Measurements from ENCODE around the gene ATG9A. TPM values are rescaled to one million over a fixed set of nuclear protein-coding genes. Genes with fewer than 3 reads are reported as not detected.

ATG9A gene
- total RNA-seq, 4 donors from 2014 or later: 37.8 to 55.1 (median 45.2) TPM

DNA sequence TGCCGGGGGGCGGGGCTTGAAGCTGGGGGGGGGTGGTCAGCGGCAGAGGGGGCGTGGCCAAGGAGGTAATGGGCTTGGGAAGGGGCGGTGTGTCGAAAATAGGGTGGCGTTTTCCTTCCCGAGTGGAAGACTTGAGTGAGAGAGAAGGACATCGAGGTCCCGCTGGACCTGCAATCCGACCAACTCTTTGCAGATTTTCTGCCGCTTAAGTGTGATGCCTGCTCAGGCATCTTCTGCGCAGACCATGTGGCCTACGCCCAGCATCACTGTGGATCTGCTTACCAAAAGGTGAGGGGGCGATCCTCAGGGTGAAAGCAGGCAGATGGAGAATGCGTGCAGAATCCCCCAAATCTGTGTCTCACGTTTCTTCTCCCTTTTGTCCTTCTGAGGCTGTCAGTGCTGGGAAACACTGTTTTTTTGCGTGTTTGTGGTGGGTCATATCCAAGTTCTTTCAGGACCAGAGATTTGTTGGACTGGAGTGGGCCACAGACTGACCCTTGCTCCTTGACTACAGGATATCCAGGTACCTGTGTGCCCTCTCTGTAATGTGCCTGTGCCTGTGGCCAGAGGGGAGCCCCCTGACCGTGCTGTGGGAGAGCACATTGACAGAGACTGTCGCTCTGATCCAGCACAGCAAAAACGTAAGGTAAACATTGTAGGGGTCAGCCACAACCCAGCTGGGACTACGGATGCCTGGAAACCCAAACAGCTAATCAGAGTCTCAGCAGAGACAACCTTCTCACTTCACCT is 22.1 kb downstream of the ATG9A start:
- peaks cover 12 to 34% (median 14%) of the 10 kb centered on the region in 3 donors for H3K4me1 ChIP-seq
- no peak for DNase-seq
- H3K27ac ChIP-seq: peak overlapping the region; percentile 93 to 99 (median 97)
- TF ChIP-seq, protein P1, sequence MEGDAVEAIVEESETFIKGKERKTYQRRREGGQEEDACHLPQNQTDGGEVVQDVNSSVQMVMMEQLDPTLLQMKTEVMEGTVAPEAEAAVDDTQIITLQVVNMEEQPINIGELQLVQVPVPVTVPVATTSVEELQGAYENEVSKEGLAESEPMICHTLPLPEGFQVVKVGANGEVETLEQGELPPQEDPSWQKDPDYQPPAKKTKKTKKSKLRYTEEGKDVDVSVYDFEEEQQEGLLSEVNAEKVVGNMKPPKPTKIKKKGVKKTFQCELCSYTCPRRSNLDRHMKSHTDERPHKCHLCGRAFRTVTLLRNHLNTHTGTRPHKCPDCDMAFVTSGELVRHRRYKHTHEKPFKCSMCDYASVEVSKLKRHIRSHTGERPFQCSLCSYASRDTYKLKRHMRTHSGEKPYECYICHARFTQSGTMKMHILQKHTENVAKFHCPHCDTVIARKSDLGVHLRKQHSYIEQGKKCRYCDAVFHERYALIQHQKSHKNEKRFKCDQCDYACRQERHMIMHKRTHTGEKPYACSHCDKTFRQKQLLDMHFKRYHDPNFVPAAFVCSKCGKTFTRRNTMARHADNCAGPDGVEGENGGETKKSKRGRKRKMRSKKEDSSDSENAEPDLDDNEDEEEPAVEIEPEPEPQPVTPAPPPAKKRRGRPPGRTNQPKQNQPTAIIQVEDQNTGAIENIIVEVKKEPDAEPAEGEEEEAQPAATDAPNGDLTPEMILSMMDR (IDR thresholded peaks at IDR 0.05): no peak
- no peak for TF ChIP-seq POLR2A (IDR thresholded peaks at IDR 0.05)
- H3K9me3 ChIP-seq: no peaks in the 10 kb centered on the region
- WGBS, 2 donors: 5 to 22% methylated on average over 9 to 17 of the region's 22 CpGs
- H3K4me3 ChIP-seq: peak overlapping the region; percentile 70 to 83 (median 73)
- no peaks in the 10 kb centered on the region for H3K27me3 ChIP-seq
- intact Hi-C loops (cut with DNase I): no loop called here
- peaks cover 9 to 42% (median 24%) of the 10 kb centered on the region in 3 donors for H3K36me3 ChIP-seq

DNA sequence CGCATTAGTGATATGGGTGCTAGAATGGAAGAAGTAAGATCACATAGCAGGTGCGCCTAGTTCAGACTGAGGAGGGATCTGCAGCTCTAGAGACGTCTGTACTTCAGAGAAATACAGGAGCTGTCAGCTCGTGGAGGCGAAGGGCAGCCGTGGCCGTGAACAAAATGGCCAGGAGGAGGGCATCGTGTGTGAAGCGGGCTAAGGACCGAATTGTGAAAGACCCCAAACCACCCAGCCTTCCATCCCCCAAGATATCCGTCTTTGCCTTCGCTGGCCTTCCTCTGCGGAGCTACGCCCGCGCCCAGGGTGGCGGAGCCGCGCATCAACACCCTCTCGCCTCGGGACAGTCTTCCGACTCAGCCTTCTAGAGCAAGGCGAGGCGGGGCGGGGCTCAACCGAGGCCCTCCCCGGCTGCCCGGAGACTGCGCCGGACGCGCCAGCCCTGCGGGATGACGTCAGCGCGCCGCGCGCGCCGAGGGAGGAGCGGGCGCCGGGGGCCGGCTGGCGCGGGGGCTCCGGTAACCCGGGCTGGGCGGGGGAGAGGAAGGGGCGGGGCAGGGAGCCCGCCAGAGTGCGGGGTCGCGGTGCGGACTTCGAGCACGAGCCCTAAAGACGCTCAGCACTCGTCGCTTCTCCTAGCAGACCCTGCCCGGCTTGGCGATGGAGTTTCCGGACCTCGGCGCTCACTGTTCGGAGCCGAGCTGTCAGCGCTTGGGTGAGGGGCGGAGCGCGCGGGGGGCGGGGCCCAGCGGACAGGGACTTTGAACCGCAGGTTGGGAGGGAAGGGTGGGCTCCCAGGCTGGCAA is 22.9 kb downstream of the ATG9A start, which contains the start of gene ZFAND2B:
ZFAND2B (plus strand) TSS at position 455 of the 806 bp plus-strand sequence; CDS start at position 661, 206 bp downstream.
- Histone ChIP-seq H3K9me3 (no peaks in the 10 kb centered on the region), H3K36me3 (peaks cover 6 to 37% (median 24%) of the 10 kb centered on the region in 3 donors), H3K4me3 (peak within 1 kb of the TSS; percentile 70 to 83 (median 73)), H3K4me1 (peaks cover 12 to 34% (median 14%) of the 10 kb centered on the region in 3 donors), H3K27ac (peak within 1 kb of the TSS; percentile 93 to 99 (median 97)), H3K27me3 (no peaks in the 10 kb centered on the region)
- WGBS, 2 donors: 0 to 1% methylated on average over 6 to 10 of the region's 76 CpGs
- TF ChIP-seq POLR2A (IDR thresholded peaks at IDR 0.05): peak in 3 of 4 donors; percentile 92 to 97 (median 95)
- TF ChIP-seq, protein P1 (IDR thresholded peaks at IDR 0.05): peak in 3 of 6 experiments; percentile 31 to 50 (median 42)
- DNase-seq: peak; percentile 82
- intact Hi-C loops (cut with DNase I): no loop called here

DNA sequence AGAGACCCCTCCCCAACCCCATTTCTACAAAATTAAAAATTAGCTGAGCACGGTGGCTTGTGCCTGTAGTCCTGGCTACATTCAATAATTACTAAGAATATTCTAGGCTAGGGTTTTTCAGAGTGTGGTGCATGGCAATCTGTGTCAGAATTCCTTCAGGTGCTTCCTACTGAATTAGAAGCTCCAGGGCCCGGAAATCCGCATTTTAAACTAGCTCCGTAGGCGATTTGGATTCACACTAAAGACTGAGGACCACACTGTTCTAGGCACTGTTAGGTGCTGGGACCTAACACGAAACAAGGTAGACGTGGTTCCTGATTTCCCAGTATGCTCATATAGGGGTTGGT is 23.5 kb downstream of the ATG9A start:
- intact Hi-C loops (cut with DNase I): no loop called here
- peak overlapping the region; percentile 93 to 99 (median 97) for H3K27ac ChIP-seq
- no peak for TF ChIP-seq POLR2A (IDR thresholded peaks at IDR 0.05)
- TF ChIP-seq, protein P1 (IDR thresholded peaks at IDR 0.05): no peak
- no peaks in the 10 kb centered on the region for H3K27me3 ChIP-seq
- no peaks in the 10 kb centered on the region for H3K9me3 ChIP-seq
- peak overlapping the region; percentile 70 to 83 (median 73) for H3K4me3 ChIP-seq
- peaks cover 6 to 32% (median 23%) of the 10 kb centered on the region in 3 donors for H3K36me3 ChIP-seq
- H3K4me1 ChIP-seq: peaks cover 12 to 34% (median 14%) of the 10 kb centered on the region in 3 donors
- DNase-seq: no peak
- 12 to 17% methylated on average over 5 to 7 of the region's 7 CpGs for WGBS, 2 donors

DNA sequence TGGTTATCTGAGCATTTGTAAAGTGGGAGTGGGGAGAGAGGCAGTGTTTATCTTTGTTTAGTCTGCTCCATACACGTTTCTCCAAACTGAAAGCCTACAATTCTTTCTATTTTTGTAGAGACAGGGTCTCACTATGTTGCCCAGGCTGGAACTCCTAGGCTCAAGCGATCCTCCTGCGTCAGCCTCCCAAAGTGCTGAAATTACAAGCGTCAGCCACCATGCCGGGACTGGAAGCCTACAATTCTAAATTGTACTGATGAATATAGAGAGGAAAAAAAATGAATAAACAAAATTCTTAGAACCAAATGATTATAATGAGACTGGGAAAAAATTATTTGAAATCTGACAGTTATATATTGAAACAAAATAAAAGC is 24.3 kb downstream of the ATG9A start:
- H3K27ac ChIP-seq: no peak overlapping the region
- DNase-seq: no peak
- no peaks in the 10 kb centered on the region for H3K9me3 ChIP-seq
- H3K36me3 ChIP-seq: peaks cover 0 to 24% (median 15%) of the 10 kb centered on the region in 3 donors
- H3K4me3 ChIP-seq: no peak overlapping the region
- 79 to 88% methylated on average over 5 of the region's 5 CpGs for WGBS, 2 donors
- intact Hi-C loops (cut with DNase I): no loop called here
- no peak for TF ChIP-seq POLR2A (IDR thresholded peaks at IDR 0.05)
- TF ChIP-seq, protein P1 (IDR thresholded peaks at IDR 0.05): no peak
- peaks cover 12 to 34% (median 14%) of the 10 kb centered on the region in 3 donors for H3K4me1 ChIP-seq
- no peaks in the 10 kb centered on the region for H3K27me3 ChIP-seq
